SU-DHL-6 (cell line): ENCODE data around the gene PLS1.

ENCODE experiments used
- H2AFZ ChIP-seq: fragments of 200-600 bp; sonication (generic); 2 replicates; pipeline ENCODE4 v1.6.1; 2014; ENCODE audit warnings: low read depth, mild to moderate bottlenecking, moderate library complexity, mixed read lengths, antibody characterized with exemption, low read length; ENCODE audit not compliant: severe bottlenecking
- H3F3A ChIP-seq: fragments of 200-600 bp; shearing (Covaris generic); 2 replicates; pipeline ENCODE4 v1.6.0; 2016; ENCODE audit warnings: antibody characterized with exemption, mild to moderate bottlenecking; ENCODE audit not compliant: insufficient read depth
- H3K27ac ChIP-seq: fragments of 200-600 bp; sonication (generic); 2 replicates; pipeline ENCODE4 v1.5.1; 2016; ENCODE audit warnings: low read depth, mild to moderate bottlenecking, low read length, moderate library complexity, mixed read lengths
- H3K27me3 ChIP-seq: fragments of 200-600 bp; sonication (generic), shearing (Covaris generic); 2 replicates; pipeline ENCODE4 v1.6.0; 2014; ENCODE audit warnings: mild to moderate bottlenecking, low read length
- H3K36me3 ChIP-seq: fragments of 200-600 bp; sonication (generic); 2 replicates; pipeline ENCODE4 v1.6.1; 2014; ENCODE audit warnings: mild to moderate bottlenecking, low read length, mixed read lengths
- H3K4me2 ChIP-seq: fragments of 300-600, 200-600 bp; shearing (Covaris generic), sonication (generic); 2 replicates; pipeline ENCODE4 v1.6.0; 2014; ENCODE audit warnings: low read length, low read depth, mild to moderate bottlenecking; ENCODE audit not compliant: poor library complexity, severe bottlenecking
- H3K4me3 ChIP-seq: fragments of 200-600 bp; sonication (generic); 2 replicates; pipeline ENCODE4 v1.5.1; 2014; ENCODE audit warnings: antibody characterized with exemption, low read length, mild to moderate bottlenecking, mixed read lengths; ENCODE audit not compliant: insufficient read depth, poor library complexity, severe bottlenecking
- H3K79me2 ChIP-seq: fragments of 200-600 bp; sonication (generic); 2 replicates; pipeline ENCODE4 v1.6.1; 2014; ENCODE audit warnings: mild to moderate bottlenecking, low read length, moderate library complexity; ENCODE audit not compliant: insufficient read depth
- H3K9ac ChIP-seq: fragments of 200-600 bp; sonication (generic); 2 replicates; pipeline ENCODE4 v1.7.0; 2014; ENCODE audit warnings: mild to moderate bottlenecking, low read length
- H3K9me2 ChIP-seq: fragments of 200-600 bp; sonication (generic); replicated peaks from 2 replicates; pipeline ENCODE4 v1.6.1; 2014; ENCODE audit warnings: low read length; ENCODE audit not compliant: insufficient read depth
- H3K9me3 ChIP-seq: fragments of 200-600 bp; sonication (generic); 2 replicates; pipeline ENCODE4 v1.6.1; 2014; ENCODE audit warnings: low read length, mixed read lengths; ENCODE audit not compliant: insufficient read depth
- H4K20me1 ChIP-seq: fragments of 200-600 bp; sonication (generic); 2 replicates; pipeline ENCODE4 v1.6.1; 2014; ENCODE audit warnings: low read depth, mild to moderate bottlenecking, antibody characterized with exemption, low read length, moderate library complexity, mixed read lengths
- EZH2phosphoT487 ChIP-seq: fragments of 200-600 bp; sonication (generic), shearing (Covaris generic); conservative IDR thresholded peaks from 2 replicates; pipeline ENCODE4 v1.6.1; 2018; ENCODE audit warnings: mild to moderate bottlenecking, antibody characterized with exemption, low read length, moderate library complexity, mixed read lengths
- TF ChIP-seq, protein P1 (sequence below): fragments of 200-600 bp; sonication (generic); IDR thresholded peaks from one replicate; pipeline ENCODE4 v1.5.1; 2017; ENCODE audit warnings: antibody characterized with exemption, mild to moderate bottlenecking, low read length, moderate library complexity; ENCODE audit not compliant: insufficient read depth, poor library complexity, severe bottlenecking

PLS1 gene

DNA sequence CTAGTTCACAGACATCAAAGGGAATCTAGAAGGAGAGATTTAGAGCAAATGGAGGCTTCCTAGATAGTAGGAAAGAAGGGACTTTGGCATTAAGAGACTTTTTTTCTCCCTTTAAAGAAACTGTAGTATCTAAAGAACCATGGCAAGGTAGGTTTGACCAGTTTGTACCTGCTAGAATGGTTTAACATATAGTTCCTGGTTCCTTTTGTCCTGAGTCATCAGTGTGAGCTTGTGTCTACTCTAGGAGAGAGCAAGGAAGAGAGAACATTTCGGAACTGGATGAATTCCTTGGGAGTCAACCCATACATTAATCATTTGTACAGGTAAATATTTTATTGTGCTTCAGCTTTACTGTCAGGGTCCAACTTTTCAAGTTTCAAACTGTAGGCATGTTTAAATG, 98.0 kb downstream of the PLS1 start:
- Histone ChIP-seq H3K9me2 (no peaks in the 10 kb centered on the region), H3K36me3 (peaks cover 13% of the 10 kb centered on the region; the same call in 1 of the 2 replicates), H2AFZ (no peak overlapping the region), H3K9me3 (no peaks in the 10 kb centered on the region), H3K4me3 (no peak overlapping the region), H4K20me1 (no peaks in the 10 kb centered on the region), H3K4me2 (no peak overlapping the region), H3K27ac (no peak overlapping the region), H3K9ac (no peak overlapping the region), H3F3A (no peaks in the 10 kb centered on the region), H3K27me3 (no peaks in the 10 kb centered on the region), H3K79me2 (no peaks in the 10 kb centered on the region)
- no peak for TF ChIP-seq EZH2phosphoT487
- TF ChIP-seq, protein P1, sequence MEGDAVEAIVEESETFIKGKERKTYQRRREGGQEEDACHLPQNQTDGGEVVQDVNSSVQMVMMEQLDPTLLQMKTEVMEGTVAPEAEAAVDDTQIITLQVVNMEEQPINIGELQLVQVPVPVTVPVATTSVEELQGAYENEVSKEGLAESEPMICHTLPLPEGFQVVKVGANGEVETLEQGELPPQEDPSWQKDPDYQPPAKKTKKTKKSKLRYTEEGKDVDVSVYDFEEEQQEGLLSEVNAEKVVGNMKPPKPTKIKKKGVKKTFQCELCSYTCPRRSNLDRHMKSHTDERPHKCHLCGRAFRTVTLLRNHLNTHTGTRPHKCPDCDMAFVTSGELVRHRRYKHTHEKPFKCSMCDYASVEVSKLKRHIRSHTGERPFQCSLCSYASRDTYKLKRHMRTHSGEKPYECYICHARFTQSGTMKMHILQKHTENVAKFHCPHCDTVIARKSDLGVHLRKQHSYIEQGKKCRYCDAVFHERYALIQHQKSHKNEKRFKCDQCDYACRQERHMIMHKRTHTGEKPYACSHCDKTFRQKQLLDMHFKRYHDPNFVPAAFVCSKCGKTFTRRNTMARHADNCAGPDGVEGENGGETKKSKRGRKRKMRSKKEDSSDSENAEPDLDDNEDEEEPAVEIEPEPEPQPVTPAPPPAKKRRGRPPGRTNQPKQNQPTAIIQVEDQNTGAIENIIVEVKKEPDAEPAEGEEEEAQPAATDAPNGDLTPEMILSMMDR: no peak

DNA sequence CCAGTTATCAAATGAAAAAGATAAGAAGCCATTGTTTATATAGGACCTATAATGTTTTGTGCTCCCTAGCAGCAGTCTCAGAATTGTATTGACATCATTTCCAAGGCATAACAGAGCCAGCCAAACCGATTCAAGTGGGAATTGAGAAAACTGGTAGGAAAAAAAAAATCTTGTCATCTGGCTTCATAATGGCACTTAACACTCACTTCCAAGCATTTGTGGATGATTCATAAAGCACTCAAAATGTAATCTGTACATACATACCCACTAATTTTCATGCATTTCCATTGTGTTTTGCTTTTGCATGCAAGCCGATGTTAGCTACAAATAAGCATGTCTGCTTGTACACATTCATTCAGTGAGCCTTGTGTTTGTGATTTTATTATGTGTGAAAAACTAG, 109.0 kb downstream of the PLS1 start:
- no peaks in the 10 kb centered on the region; the same call in 1 of the 2 replicates for H3K36me3 ChIP-seq
- H2AFZ ChIP-seq: no peak overlapping the region
- H4K20me1 ChIP-seq: no peaks in the 10 kb centered on the region
- H3K9me2 ChIP-seq: no peaks in the 10 kb centered on the region
- no peak overlapping the region for H3K4me3 ChIP-seq
- TF ChIP-seq, protein P1: no peak
- no peak for TF ChIP-seq EZH2phosphoT487
- no peaks in the 10 kb centered on the region for H3K27me3 ChIP-seq
- H3K9ac ChIP-seq: no peak overlapping the region
- H3K27ac ChIP-seq: no peak overlapping the region
- no peak overlapping the region for H3K4me2 ChIP-seq
- H3F3A ChIP-seq: no peaks in the 10 kb centered on the region
- no peaks in the 10 kb centered on the region for H3K9me3 ChIP-seq
- no peaks in the 10 kb centered on the region for H3K79me2 ChIP-seq

DNA sequence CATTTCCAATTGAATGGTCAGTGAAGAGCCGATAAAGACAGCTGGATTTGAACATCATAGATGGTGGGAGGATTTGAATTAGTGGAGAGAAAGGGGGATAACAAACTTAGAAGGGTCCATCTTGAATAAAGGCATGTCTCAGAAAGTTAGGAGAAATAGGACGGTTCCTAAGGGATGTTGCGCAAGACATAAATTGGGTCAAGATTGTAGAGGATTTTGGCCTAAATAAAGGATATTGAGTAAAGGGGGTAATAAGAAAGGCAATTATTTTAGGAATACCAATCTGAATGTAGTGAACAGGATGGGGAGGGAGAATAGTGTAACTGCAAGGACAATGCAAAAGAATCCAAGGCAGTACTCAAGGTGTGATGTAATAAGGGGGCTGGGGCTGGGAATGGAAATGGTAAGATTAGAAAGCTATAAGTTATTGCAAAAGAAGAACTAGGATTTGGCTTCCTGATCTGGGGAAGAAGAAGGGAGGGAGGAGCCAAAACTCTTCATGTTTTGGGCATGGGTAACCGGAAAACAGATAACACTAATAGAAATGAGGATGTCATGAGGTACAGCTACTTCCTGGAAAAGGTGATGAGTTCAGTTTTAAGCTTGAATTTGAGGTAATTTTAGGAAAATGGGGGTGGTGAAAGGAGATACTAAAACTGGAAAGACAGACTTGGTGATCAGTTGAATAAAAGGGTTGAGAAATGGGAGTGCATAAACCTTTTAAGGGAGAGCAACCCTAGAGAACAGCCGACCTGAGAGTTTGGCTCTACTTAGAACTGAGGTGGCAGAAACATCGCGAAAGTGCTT, 110.3 kb downstream of the PLS1 start:
- no peak overlapping the region for H3K27ac ChIP-seq
- H3K4me2 ChIP-seq: no peak overlapping the region
- H3K9ac ChIP-seq: no peak overlapping the region
- TF ChIP-seq, protein P1: no peak
- TF ChIP-seq EZH2phosphoT487: no peak
- no peak overlapping the region for H2AFZ ChIP-seq
- H3K36me3 ChIP-seq: no peaks in the 10 kb centered on the region; the same call in 1 of the 2 replicates
- H3K9me3 ChIP-seq: no peaks in the 10 kb centered on the region
- H3K4me3 ChIP-seq: no peak overlapping the region
- no peaks in the 10 kb centered on the region for H3F3A ChIP-seq
- no peaks in the 10 kb centered on the region for H3K27me3 ChIP-seq
- no peaks in the 10 kb centered on the region for H3K79me2 ChIP-seq
- no peaks in the 10 kb centered on the region for H3K9me2 ChIP-seq
- H4K20me1 ChIP-seq: no peaks in the 10 kb centered on the region
